Chondrocyte (in vitro differentiated cells): Measurements from ENCODE around the gene FAM163B. TPM values are rescaled to one million over a fixed set of nuclear protein-coding genes. Genes with fewer than 3 reads are reported as not detected.

Source experiments
- DNase-seq: peaks from one replicate; pipeline ENCODE4 v3.0.0; 2021; ENCODE audit warnings: mixed read lengths, low spot score
- H3K27ac Mint-ChIP-seq: one replicate; pipeline ENCODE4 v1.8.0; 2021; ENCODE audit warnings: mild to moderate bottlenecking, moderate library complexity, mixed read lengths; ENCODE audit not compliant: unreplicated experiment
- H3K27me3 Mint-ChIP-seq: 2 replicates; pipeline ENCODE4 v1.8.0; 2021; ENCODE audit warnings: low read depth, mixed read lengths
- H3K36me3 Mint-ChIP-seq: 2 replicates; pipeline ENCODE4 v1.8.0; 2021; ENCODE audit warnings: low read depth, mixed read lengths
- H3K4me1 Mint-ChIP-seq: 2 replicates; pipeline ENCODE4 v1.8.0; 2021; ENCODE audit warnings: low read depth, mild to moderate bottlenecking, mixed read lengths
- H3K4me3 Mint-ChIP-seq: one replicate; pipeline ENCODE4 v1.8.0; 2021; ENCODE audit warnings: mild to moderate bottlenecking, moderate library complexity, mixed read lengths; ENCODE audit not compliant: unreplicated experiment
- H3K9me3 Mint-ChIP-seq: 2 replicates; pipeline ENCODE4 v1.8.0; 2021; ENCODE audit warnings: low read depth, mixed read lengths
- total RNA-seq: library from RNA; stranded (reverse); gene quantifications from 3 replicates; pipeline ENCODE4 v1.2.1, GENCODE V29; 2021
- TF ChIP-seq, protein P1 (sequence below): fragments of 200-600 bp; sonication (generic); IDR thresholded peaks from 2 replicates; pipeline ENCODE4 v1.5.0; 2021; ENCODE audit warnings: antibody characterized with exemption, mild to moderate bottlenecking, moderate library complexity

The FAM163B gene
- total RNA-seq, 1 donor from 2014 or later = not detected

DNA sequence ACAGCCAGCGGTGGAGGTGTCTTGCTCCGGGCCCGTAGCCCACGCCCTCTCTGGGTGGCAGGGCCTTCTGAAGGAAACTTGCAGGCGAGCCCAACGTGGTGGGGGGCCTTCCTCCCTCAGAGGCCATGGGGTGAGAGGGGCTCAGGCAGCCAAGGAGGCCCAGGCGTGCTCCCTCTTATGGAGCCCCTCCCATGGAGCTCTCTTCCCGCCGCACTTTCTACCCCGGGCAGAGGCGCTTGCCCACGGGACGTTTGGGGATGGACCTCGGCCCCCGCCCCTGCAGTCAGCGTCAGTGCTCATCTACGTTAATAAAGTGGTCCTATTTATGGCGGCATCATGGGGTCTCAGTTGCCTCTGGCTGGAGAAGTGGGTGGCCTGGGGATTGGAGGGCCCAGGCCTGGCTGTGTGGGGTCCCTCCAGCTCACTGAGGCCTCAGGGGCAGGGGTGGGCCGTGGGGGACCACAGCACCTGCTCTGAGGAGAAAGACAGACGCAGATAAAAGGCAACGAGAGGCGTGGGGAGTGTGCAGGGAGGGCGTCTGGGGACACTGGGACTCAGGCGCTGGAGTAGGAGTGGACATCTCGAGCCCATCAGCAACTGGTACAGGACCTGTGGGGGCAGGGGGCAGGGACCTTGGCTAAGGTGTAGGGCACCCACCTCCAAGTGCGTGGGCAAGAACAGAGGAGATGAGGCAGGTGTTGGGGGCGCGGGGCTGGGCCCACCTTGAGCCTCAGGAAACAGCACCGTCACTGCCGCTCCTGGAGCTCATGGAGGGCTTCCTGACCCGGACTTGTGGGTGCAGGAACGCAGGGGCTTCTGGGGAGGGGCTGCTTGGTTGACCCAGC lies 33.8 kb downstream of the FAM163B start:
- DNase-seq = no peak
- Mint-ChIP-seq H3K9me3 (no peaks in the 10 kb centered on the region), H3K36me3 (no peaks in the 10 kb centered on the region), H3K27ac (no peak overlapping the region), H3K4me3 (no peak overlapping the region), H3K27me3 (peaks cover 35% of the 10 kb centered on the region), H3K4me1 (peaks cover 6% of the 10 kb centered on the region)
- TF ChIP-seq, protein P1, sequence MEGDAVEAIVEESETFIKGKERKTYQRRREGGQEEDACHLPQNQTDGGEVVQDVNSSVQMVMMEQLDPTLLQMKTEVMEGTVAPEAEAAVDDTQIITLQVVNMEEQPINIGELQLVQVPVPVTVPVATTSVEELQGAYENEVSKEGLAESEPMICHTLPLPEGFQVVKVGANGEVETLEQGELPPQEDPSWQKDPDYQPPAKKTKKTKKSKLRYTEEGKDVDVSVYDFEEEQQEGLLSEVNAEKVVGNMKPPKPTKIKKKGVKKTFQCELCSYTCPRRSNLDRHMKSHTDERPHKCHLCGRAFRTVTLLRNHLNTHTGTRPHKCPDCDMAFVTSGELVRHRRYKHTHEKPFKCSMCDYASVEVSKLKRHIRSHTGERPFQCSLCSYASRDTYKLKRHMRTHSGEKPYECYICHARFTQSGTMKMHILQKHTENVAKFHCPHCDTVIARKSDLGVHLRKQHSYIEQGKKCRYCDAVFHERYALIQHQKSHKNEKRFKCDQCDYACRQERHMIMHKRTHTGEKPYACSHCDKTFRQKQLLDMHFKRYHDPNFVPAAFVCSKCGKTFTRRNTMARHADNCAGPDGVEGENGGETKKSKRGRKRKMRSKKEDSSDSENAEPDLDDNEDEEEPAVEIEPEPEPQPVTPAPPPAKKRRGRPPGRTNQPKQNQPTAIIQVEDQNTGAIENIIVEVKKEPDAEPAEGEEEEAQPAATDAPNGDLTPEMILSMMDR = no peak

DNA sequence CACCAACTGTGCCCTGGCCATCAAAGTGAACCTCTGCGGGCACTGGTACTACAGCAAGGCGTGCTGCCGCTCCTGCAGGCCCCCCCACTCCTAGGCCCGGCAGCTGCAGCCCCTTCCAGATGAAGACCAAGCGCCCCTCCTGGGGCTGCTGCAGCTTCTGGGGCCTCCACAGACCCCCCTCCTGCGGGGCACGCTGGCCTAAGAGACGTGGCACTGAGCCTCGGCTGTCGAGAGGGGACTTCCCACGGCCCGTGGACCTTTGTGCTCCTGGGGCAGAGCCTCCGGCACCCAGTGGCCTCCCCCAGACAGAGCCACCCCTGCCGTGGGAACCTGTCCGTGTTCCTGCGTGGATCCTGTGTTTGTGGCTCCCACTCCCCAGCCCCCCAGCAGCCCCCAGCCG lies 34.4 kb downstream of the FAM163B start:
- TF ChIP-seq, protein P1 = no peak
- Mint-ChIP-seq H3K27me3 (peaks cover 34% of the 10 kb centered on the region), H3K4me1 (peaks cover 6% of the 10 kb centered on the region), H3K27ac (no peak overlapping the region), H3K4me3 (no peak overlapping the region), H3K36me3 (no peaks in the 10 kb centered on the region), H3K9me3 (no peaks in the 10 kb centered on the region)
- DNase-seq = no peak

- Mint-ChIP-seq H3K27ac (no peak overlapping the region), H3K4me1 (peaks cover 6% of the 10 kb centered on the region), H3K27me3 (peaks cover 31% of the 10 kb centered on the region), H3K4me3 (no peak overlapping the region), H3K9me3 (no peaks in the 10 kb centered on the region), H3K36me3 (no peaks in the 10 kb centered on the region)
- DNase-seq = no peak
- TF ChIP-seq, protein P1 = no peak
Observed at GRCh38 chr9:133573791-133574515, 35.2 kb downstream of the FAM163B start.

DNA sequence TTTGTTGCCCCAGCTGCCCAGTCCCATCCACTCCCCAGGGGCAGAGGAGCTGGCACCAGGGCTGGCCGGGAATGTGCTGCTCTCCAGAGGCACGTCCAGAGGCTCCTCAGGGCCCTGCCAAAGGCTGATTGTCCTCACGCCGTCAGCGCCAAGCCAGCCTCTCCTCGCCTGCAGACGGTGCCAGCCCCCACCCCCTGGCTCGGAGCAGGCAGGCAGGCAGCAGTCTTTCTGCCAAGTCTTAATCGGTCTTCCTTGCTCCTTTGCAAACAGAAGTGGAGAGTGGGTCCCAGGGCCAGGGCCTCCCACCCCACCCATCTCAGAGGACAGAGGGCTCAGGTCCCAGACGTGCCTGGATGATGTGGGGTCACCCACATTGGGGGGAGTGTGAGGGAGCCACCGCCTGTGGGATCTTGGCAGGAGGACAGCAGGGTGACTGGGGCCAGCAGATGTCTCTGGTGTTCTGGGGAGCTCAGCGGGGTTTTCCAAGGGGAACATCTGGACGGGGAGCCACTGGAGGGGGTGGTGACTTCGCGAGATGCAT lies 36.3 kb downstream of the FAM163B start:
- Mint-ChIP-seq H3K27me3 (peaks cover 30% of the 10 kb centered on the region), H3K9me3 (no peaks in the 10 kb centered on the region), H3K4me1 (peaks cover 6% of the 10 kb centered on the region), H3K36me3 (no peaks in the 10 kb centered on the region), H3K4me3 (no peak overlapping the region), H3K27ac (no peak overlapping the region)
- TF ChIP-seq, protein P1 = no peak
- no peak for DNase-seq

DNA sequence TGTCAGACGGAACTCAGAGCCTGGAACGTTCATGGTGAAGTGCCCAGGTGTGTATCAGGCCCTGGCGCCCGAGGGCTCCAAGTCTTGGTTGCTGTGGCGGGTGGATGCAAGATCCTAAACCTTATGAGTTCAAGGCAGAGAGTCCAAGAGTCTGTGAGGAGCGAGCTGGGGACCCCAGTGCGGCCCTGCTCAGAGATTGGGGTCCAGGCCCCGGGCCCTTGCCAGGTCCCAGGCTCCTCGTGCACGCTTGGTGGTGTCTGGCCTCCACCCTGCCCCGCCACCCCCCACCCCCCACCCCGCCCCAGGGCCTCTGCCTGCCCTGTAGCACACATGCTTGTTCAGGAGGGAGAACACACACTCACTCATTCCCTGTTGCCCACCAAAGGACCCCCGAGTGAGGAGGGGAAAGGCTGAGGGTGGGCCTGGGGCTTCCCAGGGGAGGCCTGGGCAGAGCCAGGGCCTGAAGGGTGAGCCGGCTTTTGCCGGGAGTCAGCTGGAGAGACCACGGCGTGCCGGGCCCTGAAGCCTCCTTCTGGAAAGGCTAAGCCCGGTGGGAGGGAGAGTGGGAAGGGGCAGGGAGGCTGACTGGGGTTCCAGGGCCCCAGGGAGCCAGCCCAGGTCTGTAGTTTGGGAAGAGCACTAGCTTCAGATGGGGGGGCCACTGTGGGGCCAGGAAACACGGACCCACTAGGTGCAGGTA lies 37.1 kb downstream of the FAM163B start:
- Mint-ChIP-seq H3K4me1 (peaks cover 6% of the 10 kb centered on the region), H3K9me3 (no peaks in the 10 kb centered on the region), H3K4me3 (no peak overlapping the region), H3K27ac (no peak overlapping the region), H3K36me3 (no peaks in the 10 kb centered on the region), H3K27me3 (peaks cover 34% of the 10 kb centered on the region)
- no peak for DNase-seq
- TF ChIP-seq, protein P1 = no peak
